ENCODE data around the gene SELENOS.
A peak's percentile ranks its signal among the peaks of the same experiment; 100 is the strongest.
"Not testable (repeated sequence)": the region's sequence is repeated elsewhere in the genome, so short reads cannot be mapped to it uniquely, and the experiment has no call there.

Gene SELENOS

GRCh38 chr15:101296418-101297405 is 19.4 kb upstream of the SELENOS start:
- Mint-ChIP-seq H3K27ac (no peak overlapping the region), H3K9me3 (no peaks in the 10 kb centered on the region), H3K4me1 (peaks cover 38% of the 10 kb centered on the region), H3K36me3 (ENCODE audit: low read depth) (peaks cover 29% of the 10 kb centered on the region), H3K4me3 (peak overlapping the region; percentile 99), H3K27me3 (no peaks in the 10 kb centered on the region)
- DNase-seq: no peak
- no peak for ATAC-seq

- H3K36me3 Mint-ChIP-seq (ENCODE audit: low read depth): peaks cover 33% of the 10 kb centered on the region
- peaks cover 45% of the 10 kb centered on the region for H3K4me1 Mint-ChIP-seq
- peak overlapping the region; percentile 97 for H3K27ac Mint-ChIP-seq
- H3K9me3 Mint-ChIP-seq: no peaks in the 10 kb centered on the region
- H3K4me3 Mint-ChIP-seq: peak overlapping the region; percentile 99
- H3K27me3 Mint-ChIP-seq: no peaks in the 10 kb centered on the region
- DNase-seq (no peak), ATAC-seq (peak; percentile 57)
Observed at GRCh38 chr15:101295607-101296161, 18.4 kb upstream of the SELENOS start.

- peak within 1 kb of the TSS; percentile 99 for H3K4me3 Mint-ChIP-seq
- H3K9me3 Mint-ChIP-seq: no peaks in the 10 kb centered on the region
- peak within 1 kb of the TSS; percentile 97 for H3K27ac Mint-ChIP-seq
- ATAC-seq (peak; percentile 83), DNase-seq (peak; percentile 99)
- H3K4me1 Mint-ChIP-seq: peaks cover 52% of the 10 kb centered on the region
- no peaks in the 10 kb centered on the region for H3K27me3 Mint-ChIP-seq
- H3K36me3 Mint-ChIP-seq (ENCODE audit: low read depth): peaks cover 39% of the 10 kb centered on the region
Observed at GRCh38 chr15:101294731-101295606, 17.7 kb upstream of the SELENOS start, which contains the start of gene SNRPA1. TSS of gene SNRPA1 (minus strand) at chr15:101295248. CDS start at chr15:101295178, 70 bp downstream.

- DNase-seq (no peak), ATAC-seq (no peak)
- peaks cover 52% of the 10 kb centered on the region for H3K36me3 Mint-ChIP-seq (ENCODE audit: low read depth)
- H3K27me3 Mint-ChIP-seq: no peaks in the 10 kb centered on the region
- peak overlapping the region; percentile 99 for H3K4me3 Mint-ChIP-seq
- no peaks in the 10 kb centered on the region for H3K9me3 Mint-ChIP-seq
- H3K27ac Mint-ChIP-seq: peak overlapping the region; percentile 97
- H3K4me1 Mint-ChIP-seq: peaks cover 61% of the 10 kb centered on the region
Observed at GRCh38 chr15:101293122-101293521, 15.8 kb upstream of the SELENOS start.

- peak overlapping the region; percentile 57 for H3K27ac Mint-ChIP-seq
- peaks cover 78% of the 10 kb centered on the region for H3K36me3 Mint-ChIP-seq (ENCODE audit: low read depth)
- no peaks in the 10 kb centered on the region for H3K27me3 Mint-ChIP-seq
- peaks cover 53% of the 10 kb centered on the region for H3K4me1 Mint-ChIP-seq
- DNase-seq (no peak), ATAC-seq (peak; percentile 36)
- no peaks in the 10 kb centered on the region for H3K9me3 Mint-ChIP-seq
- no peak overlapping the region for H3K4me3 Mint-ChIP-seq
Observed at GRCh38 chr15:101288905-101289513, 11.7 kb upstream of the SELENOS start.

GRCh38 chr15:101287342-101287741 is 10.1 kb upstream of the SELENOS start:
- H3K4me1 Mint-ChIP-seq: peaks cover 38% of the 10 kb centered on the region
- not testable (repeated sequence) for H3K9me3 Mint-ChIP-seq, DNase-seq, H3K4me3 Mint-ChIP-seq, ATAC-seq, H3K27ac Mint-ChIP-seq, H3K27me3 Mint-ChIP-seq
- peaks cover 79% of the 10 kb centered on the region for H3K36me3 Mint-ChIP-seq (ENCODE audit: low read depth)

- no peaks in the 10 kb centered on the region for H3K9me3 Mint-ChIP-seq
- H3K4me3 Mint-ChIP-seq: no peak overlapping the region
- H3K27ac Mint-ChIP-seq: peak overlapping the region; percentile 49
- ATAC-seq (no peak), DNase-seq (no peak)
- peaks cover 79% of the 10 kb centered on the region for H3K36me3 Mint-ChIP-seq (ENCODE audit: low read depth)
- peaks cover 31% of the 10 kb centered on the region for H3K4me1 Mint-ChIP-seq
- H3K27me3 Mint-ChIP-seq: no peaks in the 10 kb centered on the region
Observed at GRCh38 chr15:101286471-101287114, 9.3 kb upstream of the SELENOS start.

- DNase-seq: no peak
- no peaks in the 10 kb centered on the region for H3K9me3 Mint-ChIP-seq
- peaks cover 11% of the 10 kb centered on the region for H3K4me1 Mint-ChIP-seq
- peaks cover 82% of the 10 kb centered on the region for H3K36me3 Mint-ChIP-seq (ENCODE audit: low read depth)
- H3K27ac Mint-ChIP-seq: no peak overlapping the region
- no peaks in the 10 kb centered on the region for H3K27me3 Mint-ChIP-seq
- ATAC-seq: no peak
- H3K4me3 Mint-ChIP-seq: no peak overlapping the region
Observed at GRCh38 chr15:101283931-101284330, 6.6 kb upstream of the SELENOS start.

- ATAC-seq (no peak), DNase-seq (no peak)
- no peak overlapping the region for H3K27ac Mint-ChIP-seq
- no peak overlapping the region for H3K4me3 Mint-ChIP-seq
- no peaks in the 10 kb centered on the region for H3K9me3 Mint-ChIP-seq
- peaks cover 55% of the 10 kb centered on the region for H3K36me3 Mint-ChIP-seq (ENCODE audit: low read depth)
- H3K4me1 Mint-ChIP-seq: peaks cover 24% of the 10 kb centered on the region
- no peaks in the 10 kb centered on the region for H3K27me3 Mint-ChIP-seq
Observed at GRCh38 chr15:101280007-101280406, 2.7 kb upstream of the SELENOS start.

- peaks cover 28% of the 10 kb centered on the region for H3K4me1 Mint-ChIP-seq
- no peak for ATAC-seq
- no peaks in the 10 kb centered on the region for H3K27me3 Mint-ChIP-seq
- H3K4me3 Mint-ChIP-seq: peak overlapping the region; percentile 100
- DNase-seq: no peak
- H3K36me3 Mint-ChIP-seq (ENCODE audit: low read depth): peaks cover 55% of the 10 kb centered on the region
- H3K27ac Mint-ChIP-seq: peak overlapping the region; percentile 59
- no peaks in the 10 kb centered on the region for H3K9me3 Mint-ChIP-seq
Observed at GRCh38 chr15:101277943-101278564, 769 bp upstream of the SELENOS start.

GRCh38 chr15:101276501-101277037 is 716 bp downstream of the SELENOS start:
- DNase-seq (no peak), ATAC-seq (peak; percentile 25)
- H3K9me3 Mint-ChIP-seq: no peaks in the 10 kb centered on the region
- peaks cover 51% of the 10 kb centered on the region for H3K36me3 Mint-ChIP-seq (ENCODE audit: low read depth)
- peaks cover 28% of the 10 kb centered on the region for H3K4me1 Mint-ChIP-seq
- peak overlapping the region; percentile 96 for H3K27ac Mint-ChIP-seq
- H3K4me3 Mint-ChIP-seq: peak overlapping the region; percentile 100
- no peaks in the 10 kb centered on the region for H3K27me3 Mint-ChIP-seq

- Mint-ChIP-seq H3K27me3 (no peaks in the 10 kb centered on the region), H3K9me3 (no peaks in the 10 kb centered on the region), H3K4me3 (peak overlapping the region; percentile 3), H3K36me3 (ENCODE audit: low read depth) (peaks cover 44% of the 10 kb centered on the region), H3K4me1 (peaks cover 28% of the 10 kb centered on the region), H3K27ac (no peak overlapping the region)
- DNase-seq (no peak), ATAC-seq (no peak)
Observed at GRCh38 chr15:101275018-101275417, 2.3 kb downstream of the SELENOS start.

- H3K27ac Mint-ChIP-seq: no peak overlapping the region
- H3K4me1 Mint-ChIP-seq: peaks cover 28% of the 10 kb centered on the region
- ATAC-seq (no peak), DNase-seq (no peak)
- peaks cover 45% of the 10 kb centered on the region for H3K36me3 Mint-ChIP-seq (ENCODE audit: low read depth)
- no peaks in the 10 kb centered on the region for H3K9me3 Mint-ChIP-seq
- H3K27me3 Mint-ChIP-seq: no peaks in the 10 kb centered on the region
- H3K4me3 Mint-ChIP-seq: no peak overlapping the region
Observed at GRCh38 chr15:101273534-101273933, 3.8 kb downstream of the SELENOS start.

Data from activated naive CD8-positive, alpha-beta T cell treated with anti-CD3 and anti-CD28 coated beads, Interleukin-2, amount 50 U/mL, for 24 hours (primary cell).